GM23338 (cell line): ENCODE results near the gene TSPAN3. TPM values are rescaled to one million over a fixed set of nuclear protein-coding genes. Genes with fewer than 3 reads are reported as not detected.

Source experiments
- ATAC-seq: fragments of 200-7000 bp; cut with Tn5 transposase; 3 replicates; pipeline ENCODE4 v1.9.1; 2020
- DNase-seq: peaks from one replicate; pipeline ENCODE4 v3.0.0-alpha.2; 2015; ENCODE audit warnings: low spot score
- H2AFZ ChIP-seq: fragments of 200-600 bp; sonication (generic); 2 replicates; pipeline ENCODE4 v1.8.0; 2016; ENCODE audit warnings: antibody characterized with exemption, mild to moderate bottlenecking, moderate library complexity
- H3F3A ChIP-seq: fragments of 200-600 bp; sonication (generic); replicated peaks from 2 replicates; pipeline ENCODE4 v1.8.0; 2017; ENCODE audit warnings: antibody characterized with exemption, mixed run types, low read depth
- H3K27ac ChIP-seq: fragments of 200-600 bp; sonication (generic); 2 replicates; pipeline ENCODE4 v1.6.1; 2016; ENCODE audit warnings: low read depth
- H3K27me3 ChIP-seq: fragments of 200-600 bp; sonication (generic); 2 replicates; pipeline ENCODE4 v1.8.0; 2016; ENCODE audit warnings: mild to moderate bottlenecking, mixed run types, moderate library complexity; ENCODE audit not compliant: insufficient read depth
- H3K36me3 ChIP-seq: fragments of 200-600 bp; sonication (generic); 2 replicates; pipeline ENCODE4 v1.8.0; 2016; ENCODE audit warnings: mild to moderate bottlenecking; ENCODE audit not compliant: insufficient read depth
- H3K4me1 ChIP-seq: fragments of 200-600 bp; sonication (generic); 2 replicates; pipeline ENCODE4 v1.8.0; 2016; ENCODE audit warnings: mild to moderate bottlenecking, moderate library complexity; ENCODE audit not compliant: insufficient read depth
- H3K4me2 ChIP-seq: fragments of 200-600 bp; sonication (generic); 2 replicates; pipeline ENCODE4 v1.7.1; 2017; ENCODE audit warnings: mixed run types
- H3K4me3 ChIP-seq: fragments of 200-600 bp; sonication (generic); 2 replicates; pipeline ENCODE4 v1.6.1; 2016; ENCODE audit warnings: mixed run types
- H3K79me2 ChIP-seq: fragments of 200-600 bp; sonication (generic); replicated peaks from 2 replicates; pipeline ENCODE4 v1.8.0; 2017; ENCODE audit warnings: mild to moderate bottlenecking; ENCODE audit not compliant: insufficient read depth
- H3K9me2 ChIP-seq: fragments of 200-600 bp; sonication (generic); 2 replicates; pipeline ENCODE4 v1.8.0; 2017; ENCODE audit not compliant: insufficient read depth
- H4K20me1 ChIP-seq: fragments of 200-600 bp; sonication (generic); replicated peaks from 2 replicates; pipeline ENCODE4 v1.8.0; 2017; ENCODE audit warnings: mild to moderate bottlenecking; ENCODE audit not compliant: insufficient read depth
- H3K27ac Mint-ChIP-seq: 2 replicates; pipeline ENCODE4 v1.8.0; 2020; ENCODE audit warnings: inconsistent platforms, mild to moderate bottlenecking, moderate library complexity, mixed read lengths
- H3K27me3 Mint-ChIP-seq: 3 replicates; pipeline ENCODE4 v1.8.0; 2022; ENCODE audit warnings: low read depth, mild to moderate bottlenecking, moderate library complexity, mixed read lengths, inconsistent platforms; ENCODE audit not compliant: insufficient read depth, poor library complexity
- H3K36me3 Mint-ChIP-seq: 3 replicates; pipeline ENCODE4 v1.8.0; 2021; ENCODE audit warnings: low read depth, mild to moderate bottlenecking, inconsistent platforms, moderate library complexity, mixed read lengths
- H3K4me1 Mint-ChIP-seq: 3 replicates; pipeline ENCODE4 v1.8.0; 2020; ENCODE audit warnings: mild to moderate bottlenecking, inconsistent platforms, mixed read lengths
- H3K4me3 Mint-ChIP-seq: 3 replicates; pipeline ENCODE4 v1.8.0; 2021; ENCODE audit warnings: moderate library complexity, mild to moderate bottlenecking, inconsistent platforms, mixed read lengths
- H3K9me3 Mint-ChIP-seq: 3 replicates; pipeline ENCODE4 v1.8.0; 2020; ENCODE audit warnings: moderate library complexity, mild to moderate bottlenecking, inconsistent platforms, mixed read lengths
- EZH2 ChIP-seq: fragments of 200-600 bp; sonication (generic); IDR thresholded peaks from one replicate; pipeline ENCODE4 v1.8.0; 2017; ENCODE audit warnings: antibody characterized with exemption, mild to moderate bottlenecking, low read depth; ENCODE audit not compliant: unreplicated experiment
- EZH2phosphoT487 ChIP-seq: fragments of 200-600 bp; sonication (generic); IDR thresholded peaks from one replicate; pipeline ENCODE4 v1.8.1; 2018; ENCODE audit warnings: antibody characterized with exemption; ENCODE audit not compliant: unreplicated experiment
- JUNB ChIP-seq: IDR thresholded peaks from one replicate; pipeline ENCODE4 v1.6.1; 2016; ENCODE audit warnings: antibody characterized with exemption; ENCODE audit not compliant: unreplicated experiment
- NANOG ChIP-seq: IDR thresholded peaks from 2 replicates; pipeline ENCODE4 v1.6.1; 2016; ENCODE audit warnings: antibody characterized with exemption, borderline replicate concordance
- STAT1 ChIP-seq: IDR thresholded peaks from one replicate; pipeline ENCODE4 v1.6.1; 2016; ENCODE audit warnings: antibody characterized with exemption; ENCODE audit not compliant: unreplicated experiment
- ZNF114 ChIP-seq: fragments of 250-450 bp; sonication (Bioruptor Pico); IDR thresholded peaks from 2 replicates; pipeline ENCODE4 v1.5.0; 2020; ENCODE audit warnings: mild to moderate bottlenecking, moderate library complexity
- ZNF331 ChIP-seq: fragments of 250-450 bp; sonication (Bioruptor Pico); IDR thresholded peaks from 2 replicates; pipeline ENCODE4 v1.5.0; 2020; ENCODE audit warnings: low read depth, mild to moderate bottlenecking, moderate library complexity
- polyA plus RNA-seq: library from polyadenylated mRNA; unstranded; fragments of >200 nt; fragmentation: Nextera tagmentation; extraction: Ambion mirVana; gene quantifications from 2 replicates; pipeline ENCODE4 v1.2.1, GENCODE V29; 2016
- total RNA-seq: library from RNA; depleted of rRNA; stranded (reverse); fragments of >200 nt; shearing (Covaris generic); gene quantifications from 2 replicates; pipeline ENCODE4 v1.2.3, GENCODE V29; 2014
- TF ChIP-seq, protein P1 (sequence below): IDR thresholded peaks from one replicate; pipeline ENCODE4 v1.6.1; 2018; ENCODE audit warnings: antibody characterized with exemption; ENCODE audit not compliant: unreplicated experiment
- TF ChIP-seq, protein P2 (sequence below), 2 experiments: fragments of 200-600 bp in 1 of 2; sonication (generic) in 1 of 2; conservative IDR thresholded peaks; 2 replicates each; pipeline versions ENCODE4 v1.5.1 to v1.6.1; 2016 to 2017; ENCODE audit warnings: antibody characterized with exemption in 2 of 2, low read depth in 2 of 2, mild to moderate bottlenecking in 2 of 2, moderate library complexity in 1 of 2

Gene TSPAN3
- total and polyA plus RNA-seq, 2 experiments from 2014 or later = 72.5 to 159 TPM

DNA sequence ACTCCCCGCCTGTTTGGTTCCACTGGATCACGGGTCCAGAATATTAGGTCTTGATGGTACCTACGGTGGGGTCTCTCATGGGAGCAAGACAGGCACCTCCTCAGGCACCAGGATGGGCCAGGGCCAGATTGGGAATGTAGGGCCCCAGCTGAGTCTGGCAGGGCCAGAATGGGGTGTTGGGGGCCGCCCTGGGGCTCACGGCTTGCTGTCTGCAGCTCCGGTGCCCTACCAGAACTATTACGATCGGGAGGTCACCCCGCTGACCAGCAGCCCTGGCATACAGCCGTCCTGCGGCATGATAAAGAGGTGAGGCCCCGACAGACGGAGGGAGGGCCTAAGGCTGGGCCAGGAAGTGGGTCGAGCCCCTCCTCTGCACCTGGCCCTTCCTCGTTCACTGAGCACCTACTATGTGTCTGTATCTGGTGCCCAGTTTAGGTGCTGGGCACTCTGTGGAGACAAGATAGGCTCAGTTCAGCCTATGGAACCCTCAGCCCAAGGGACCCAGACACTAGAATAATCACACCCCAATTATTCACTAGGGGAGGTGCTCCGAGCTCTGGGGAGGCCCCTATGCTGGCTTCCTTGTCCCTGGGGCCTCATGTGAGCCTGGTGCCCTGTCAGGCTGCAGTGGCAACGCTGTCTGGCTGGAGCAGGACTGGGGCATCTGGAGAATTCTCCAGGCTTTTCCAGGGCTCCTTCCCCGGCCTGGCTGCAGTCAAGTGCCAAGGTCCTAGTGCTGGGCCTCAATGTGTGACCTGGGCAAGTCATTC, 38.1 kb downstream of the TSPAN3 start (continued):
- TF ChIP-seq, protein P1, sequence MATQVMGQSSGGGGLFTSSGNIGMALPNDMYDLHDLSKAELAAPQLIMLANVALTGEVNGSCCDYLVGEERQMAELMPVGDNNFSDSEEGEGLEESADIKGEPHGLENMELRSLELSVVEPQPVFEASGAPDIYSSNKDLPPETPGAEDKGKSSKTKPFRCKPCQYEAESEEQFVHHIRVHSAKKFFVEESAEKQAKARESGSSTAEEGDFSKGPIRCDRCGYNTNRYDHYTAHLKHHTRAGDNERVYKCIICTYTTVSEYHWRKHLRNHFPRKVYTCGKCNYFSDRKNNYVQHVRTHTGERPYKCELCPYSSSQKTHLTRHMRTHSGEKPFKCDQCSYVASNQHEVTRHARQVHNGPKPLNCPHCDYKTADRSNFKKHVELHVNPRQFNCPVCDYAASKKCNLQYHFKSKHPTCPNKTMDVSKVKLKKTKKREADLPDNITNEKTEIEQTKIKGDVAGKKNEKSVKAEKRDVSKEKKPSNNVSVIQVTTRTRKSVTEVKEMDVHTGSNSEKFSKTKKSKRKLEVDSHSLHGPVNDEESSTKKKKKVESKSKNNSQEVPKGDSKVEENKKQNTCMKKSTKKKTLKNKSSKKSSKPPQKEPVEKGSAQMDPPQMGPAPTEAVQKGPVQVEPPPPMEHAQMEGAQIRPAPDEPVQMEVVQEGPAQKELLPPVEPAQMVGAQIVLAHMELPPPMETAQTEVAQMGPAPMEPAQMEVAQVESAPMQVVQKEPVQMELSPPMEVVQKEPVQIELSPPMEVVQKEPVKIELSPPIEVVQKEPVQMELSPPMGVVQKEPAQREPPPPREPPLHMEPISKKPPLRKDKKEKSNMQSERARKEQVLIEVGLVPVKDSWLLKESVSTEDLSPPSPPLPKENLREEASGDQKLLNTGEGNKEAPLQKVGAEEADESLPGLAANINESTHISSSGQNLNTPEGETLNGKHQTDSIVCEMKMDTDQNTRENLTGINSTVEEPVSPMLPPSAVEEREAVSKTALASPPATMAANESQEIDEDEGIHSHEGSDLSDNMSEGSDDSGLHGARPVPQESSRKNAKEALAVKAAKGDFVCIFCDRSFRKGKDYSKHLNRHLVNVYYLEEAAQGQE = no peak
- TF ChIP-seq EZH2phosphoT487 (no peak), NANOG (no peak)

DNA sequence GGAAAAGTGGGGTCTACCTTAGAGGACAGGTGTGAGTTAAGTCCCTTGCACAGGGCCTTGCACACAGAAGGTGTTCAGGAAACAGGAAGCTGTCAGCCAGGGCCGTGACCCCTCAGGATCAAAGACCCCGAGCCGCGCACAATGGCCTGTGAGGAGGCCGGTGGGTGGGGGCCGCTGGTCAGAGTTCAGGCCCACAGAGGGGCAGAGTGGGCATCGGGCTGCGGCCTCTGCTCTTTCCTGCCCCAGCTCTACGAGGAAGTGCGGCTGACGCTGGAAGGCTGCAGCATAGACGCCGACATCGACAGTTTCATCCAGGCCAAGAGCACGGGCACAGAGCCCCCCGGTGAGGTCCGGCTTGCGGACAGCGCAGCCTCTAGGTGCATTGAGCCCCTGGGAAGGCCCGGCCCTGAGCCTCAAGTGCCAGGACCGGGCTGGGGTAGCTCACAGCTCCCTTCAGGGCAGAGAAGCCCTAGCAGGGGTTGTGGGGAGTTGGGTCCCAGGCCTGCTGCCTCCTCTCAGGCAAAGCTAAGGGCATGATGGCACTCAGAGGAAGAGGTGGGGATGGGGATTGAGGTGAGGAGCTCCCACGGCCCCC, 38.8 kb downstream of the TSPAN3 start:
- Histone ChIP-seq H4K20me1 (no peaks in the 10 kb centered on the region), H3K27me3 (0 out of 2 replicates have a peak, but pooled peaks cover 4% of the 10 kb centered on the region), H2AFZ (no peak overlapping the region), H3K4me2 (no peak overlapping the region), H3F3A (no peaks in the 10 kb centered on the region), H3K27ac (no peak overlapping the region), H3K4me3 (no peak overlapping the region), H3K9me2 (no peaks in the 10 kb centered on the region), H3K36me3 (no peaks in the 10 kb centered on the region), H3K79me2 (no peaks in the 10 kb centered on the region), H3K4me1 (no peaks in the 10 kb centered on the region; the same call in 1 of the 2 replicates)
- Mint-ChIP-seq H3K27me3 (peaks cover 33% of the 10 kb centered on the region), H3K4me3 (no peak overlapping the region), H3K4me1 (peaks cover 14% of the 10 kb centered on the region), H3K36me3 (peaks cover 12% of the 10 kb centered on the region; the same call in 2 of the 3 replicates), H3K9me3 (peaks cover 7% of the 10 kb centered on the region), H3K27ac (no peak overlapping the region)
- ATAC-seq (no peak), DNase-seq (no peak)
- TF ChIP-seq ZNF331 (CRISPR knock-in tag) = no peak
- no peak for TF ChIP-seq JUNB
- no peak for TF ChIP-seq STAT1
- TF ChIP-seq, protein P2, sequence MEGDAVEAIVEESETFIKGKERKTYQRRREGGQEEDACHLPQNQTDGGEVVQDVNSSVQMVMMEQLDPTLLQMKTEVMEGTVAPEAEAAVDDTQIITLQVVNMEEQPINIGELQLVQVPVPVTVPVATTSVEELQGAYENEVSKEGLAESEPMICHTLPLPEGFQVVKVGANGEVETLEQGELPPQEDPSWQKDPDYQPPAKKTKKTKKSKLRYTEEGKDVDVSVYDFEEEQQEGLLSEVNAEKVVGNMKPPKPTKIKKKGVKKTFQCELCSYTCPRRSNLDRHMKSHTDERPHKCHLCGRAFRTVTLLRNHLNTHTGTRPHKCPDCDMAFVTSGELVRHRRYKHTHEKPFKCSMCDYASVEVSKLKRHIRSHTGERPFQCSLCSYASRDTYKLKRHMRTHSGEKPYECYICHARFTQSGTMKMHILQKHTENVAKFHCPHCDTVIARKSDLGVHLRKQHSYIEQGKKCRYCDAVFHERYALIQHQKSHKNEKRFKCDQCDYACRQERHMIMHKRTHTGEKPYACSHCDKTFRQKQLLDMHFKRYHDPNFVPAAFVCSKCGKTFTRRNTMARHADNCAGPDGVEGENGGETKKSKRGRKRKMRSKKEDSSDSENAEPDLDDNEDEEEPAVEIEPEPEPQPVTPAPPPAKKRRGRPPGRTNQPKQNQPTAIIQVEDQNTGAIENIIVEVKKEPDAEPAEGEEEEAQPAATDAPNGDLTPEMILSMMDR (conservative IDR thresholded peaks at IDR 0.05; ENCODE audit: low read depth in 2 of 2) = no peak
- TF ChIP-seq, protein P1 = no peak
- no peak for TF ChIP-seq EZH2
- no peak for TF ChIP-seq EZH2phosphoT487
- no peak for TF ChIP-seq ZNF114
